Liver (tissue), 9 donors: ENCODE results near the gene COA1. TPM values are rescaled to one million over a fixed set of nuclear protein-coding genes. Genes with fewer than 3 reads are reported as not detected.

ENCODE experiments used
- DNase-seq: peaks from one replicate; pipeline ENCODE4 v3.0.0-alpha.2; 2017; ENCODE audit warnings: low spot score
- H3K27ac ChIP-seq, 2 donors: one replicate each; pipeline ENCODE4 v1.7.0; 2013; ENCODE audit warnings: inconsistent platforms in 2 of 2, low read length in 2 of 2, control low read depth in 1 of 2, low read depth in 1 of 2, mild to moderate bottlenecking in 1 of 2
- H3K27me3 ChIP-seq, 4 donors: one replicate each; pipeline versions ENCODE4 v1.6.1 to v1.7.0; 2013; ENCODE audit warnings: low read length in 3 of 4, inconsistent platforms in 1 of 4, mild to moderate bottlenecking in 1 of 4, moderate library complexity in 1 of 4; ENCODE audit not compliant: control insufficient read depth in 4 of 4, insufficient read depth in 4 of 4
- H3K36me3 ChIP-seq, 4 donors: one replicate each; pipeline versions ENCODE4 v1.6.1 to v1.7.0; 2013; ENCODE audit warnings: low read length in 3 of 4, mild to moderate bottlenecking in 3 of 4, low read depth in 1 of 4, moderate library complexity in 1 of 4; ENCODE audit not compliant: control insufficient read depth in 4 of 4, insufficient read depth in 3 of 4
- H3K4me1 ChIP-seq, 4 donors: one replicate each; pipeline versions ENCODE4 v1.6.1 to v1.7.0; 2013; ENCODE audit warnings: low read length in 3 of 4, mild to moderate bottlenecking in 3 of 4, moderate library complexity in 1 of 4; ENCODE audit not compliant: control insufficient read depth in 4 of 4, insufficient read depth in 4 of 4
- H3K4me3 ChIP-seq, 3 donors: one replicate each; pipeline versions ENCODE4 v1.6.1 to v1.7.0; 2013; ENCODE audit warnings: low read length in 3 of 3, control low read depth in 1 of 3, low read depth in 1 of 3, mild to moderate bottlenecking in 1 of 3
- H3K9ac ChIP-seq, 2 donors: one replicate each; pipeline ENCODE4 v1.7.0; 2013; ENCODE audit warnings: low read length in 2 of 2, mild to moderate bottlenecking in 2 of 2, moderate library complexity in 2 of 2, control low read depth in 1 of 2, low read depth in 1 of 2
- H3K9me3 ChIP-seq, 4 donors: one replicate each; pipeline versions ENCODE4 v1.6.1 to v1.7.0; 2013; ENCODE audit warnings: low read length in 3 of 4; ENCODE audit not compliant: control insufficient read depth in 4 of 4
- ATF3 ChIP-seq: IDR thresholded peaks from 2 replicates; pipeline ENCODE4 v1.6.1; 2016; ENCODE audit warnings: antibody characterized with exemption
- CTCF ChIP-seq: fragments of 150-350 bp; IDR thresholded peaks from 2 replicates; pipeline ENCODE4 v1.5.1; 2017; ENCODE audit warnings: improper control_type of control experiment, low read depth, low read length; ENCODE audit not compliant: missing input control
- EGR1 ChIP-seq, 2 donors: IDR thresholded peaks; 2 replicates each; pipeline ENCODE4 v1.6.1; 2016 to 2018; ENCODE audit warnings: antibody characterized with exemption in 2 of 2, low read depth in 2 of 2
- FOXA1 ChIP-seq: IDR thresholded peaks from 2 replicates; pipeline ENCODE4 v1.6.1; 2016; ENCODE audit warnings: antibody characterized with exemption
- FOXA2 ChIP-seq: IDR thresholded peaks from 2 replicates; pipeline ENCODE4 v1.6.1; 2016; ENCODE audit warnings: antibody characterized with exemption
- GABPA ChIP-seq, 2 donors: IDR thresholded peaks in 1 of 2; conservative IDR thresholded peaks in 1 of 2; 2 replicates each; pipeline ENCODE4 v1.6.1; 2016; ENCODE audit warnings: antibody characterized with exemption in 2 of 2, mild to moderate bottlenecking in 1 of 2, moderate library complexity in 1 of 2
- HNF4A ChIP-seq, 2 donors: conservative IDR thresholded peaks; 2 replicates each; pipeline ENCODE4 v1.6.1; 2016; ENCODE audit warnings: antibody characterized with exemption in 2 of 2, mild to moderate bottlenecking in 2 of 2
- HNF4G ChIP-seq: IDR thresholded peaks from 2 replicates; pipeline ENCODE4 v1.6.1; 2016; ENCODE audit warnings: antibody characterized with exemption
- MAX ChIP-seq: IDR thresholded peaks from 2 replicates; pipeline ENCODE4 v1.6.1; 2016; ENCODE audit warnings: antibody characterized with exemption
- NR2F2 ChIP-seq: IDR thresholded peaks from 2 replicates; pipeline ENCODE4 v1.6.1; 2016; ENCODE audit warnings: antibody characterized with exemption
- RAD21 ChIP-seq, 2 donors: IDR thresholded peaks; 2 replicates each; pipeline ENCODE4 v1.6.1; 2016; ENCODE audit warnings: antibody characterized with exemption in 2 of 2, mild to moderate bottlenecking in 2 of 2
- REST ChIP-seq: IDR thresholded peaks from 2 replicates; pipeline ENCODE4 v1.6.1; 2016; ENCODE audit warnings: antibody characterized with exemption, mild to moderate bottlenecking
- RXRA ChIP-seq, 2 donors: IDR thresholded peaks; 2 replicates each; pipeline ENCODE4 v1.6.1; 2017 to 2018; ENCODE audit warnings: antibody characterized with exemption in 2 of 2, mild to moderate bottlenecking in 1 of 2
- SP1 ChIP-seq: IDR thresholded peaks from 2 replicates; pipeline ENCODE4 v1.6.1; 2018; ENCODE audit warnings: antibody characterized with exemption, mild to moderate bottlenecking
- TAF1 ChIP-seq: conservative IDR thresholded peaks from 2 replicates; pipeline ENCODE4 v1.6.1; 2016; ENCODE audit warnings: antibody characterized with exemption, mild to moderate bottlenecking
- WGBS: extraction: QIAGEN DNeasy Blood & Tissue Kit; methylation state at CpG from one replicate; pipeline ENCODE4 v1.1.7; 2013; 5-methylcytosine and 5-hydroxymethylcytosine counted together
- polyA plus RNA-seq, 2 donors: library from polyadenylated mRNA; stranded (reverse) in 1 of 2; unstranded in 1 of 2; fragments of 200-250 nt in 1 of 2; fragments of >200 nt in 1 of 2; fragmentation: Nextera tagmentation in 1 of 2; extraction: Ambion mirVana in 1 of 2; gene quantifications; one replicate each; pipeline versions ENCODE4 v1.2.1 to v1.2.3, GENCODE V29; 2013 to 2015
- total RNA-seq, 2 donors: library from RNA; depleted of rRNA; stranded (reverse); fragments of >200 nt; gene quantifications; one replicate each; pipeline ENCODE4 v1.2.3, GENCODE V29; 2014
- donor health status: healthy.
- donor health status: healthy.
- donor health status: healthy.
- donor health status: healthy.
- donor health status: healthy.

The COA1 gene
- total and polyA plus RNA-seq, 4 donors, result 16.6 to 37.8 (median 29.4) TPM

- TF ChIP-seq REST (no peak), FOXA1 (no peak), TAF1 (no peak), HNF4A (conservative IDR thresholded peaks at IDR 0.05) (no peak), HNF4G (no peak), RXRA (IDR thresholded peaks at IDR 0.05) (no peak), GABPA (IDR thresholded peaks at IDR 0.05 in 1 of 2, conservative IDR thresholded peaks at IDR 0.05 in 1 of 2) (no peak), SP1 (no peak), MAX (no peak), RAD21 (IDR thresholded peaks at IDR 0.05) (no peak), FOXA2 (no peak), CTCF (no peak), NR2F2 (no peak), EGR1 (IDR thresholded peaks at IDR 0.05; ENCODE audit: low read depth in 2 of 2) (no peak), ATF3 (no peak)
- peaks cover 0 to 2% (median 0%) of the 10 kb centered on the region in 4 donors for H3K4me1 ChIP-seq
- H3K9me3 ChIP-seq, result no peaks in the 10 kb centered on the region
- no peaks in the 10 kb centered on the region for H3K27me3 ChIP-seq
- DNase-seq, result no peak
- H3K9ac ChIP-seq, result no peak overlapping the region
- WGBS, result 84% methylated on average over 1 of the region's 1 CpG
- H3K27ac ChIP-seq, result no peak overlapping the region
- no peak overlapping the region for H3K4me3 ChIP-seq
- no peaks in the 10 kb centered on the region for H3K36me3 ChIP-seq
Observed at GRCh38 chr7:43678315-43678714, 51.0 kb downstream of the COA1 start.

GRCh38 chr7:43677864-43678263 is 51.5 kb downstream of the COA1 start:
- no peak for TF ChIP-seq CTCF
- no peak for TF ChIP-seq HNF4G
- no peak for TF ChIP-seq ATF3
- no peak for TF ChIP-seq FOXA2
- Histone ChIP-seq H3K9me3 (no peaks in the 10 kb centered on the region), H3K27ac (no peak overlapping the region), H3K9ac (no peak overlapping the region), H3K4me1 (peaks cover 0 to 2% (median 0%) of the 10 kb centered on the region in 4 donors), H3K4me3 (no peak overlapping the region), H3K27me3 (no peaks in the 10 kb centered on the region), H3K36me3 (no peaks in the 10 kb centered on the region)
- DNase-seq, result no peak
